Activated T-cell treated with anti-CD3 and anti-CD28 coated beads, Interleukin-2, amount 50 U/mL, for 24 hours (primary cell): Measurements from ENCODE around the gene AOAH.
A peak's percentile ranks its signal among the peaks of the same experiment; 100 is the strongest.
"Not testable (repeated sequence)": the region's sequence is repeated elsewhere in the genome, so short reads cannot be mapped to it uniquely, and the experiment has no call there.

Source experiments
- DNase-seq: peaks from one replicate; pipeline ENCODE4 v3.0.0-alpha.2; 2020
- H3K27ac Mint-ChIP-seq: 2 replicates; pipeline ENCODE4 v1.8.0; 2020; ENCODE audit warnings: mild to moderate bottlenecking, mixed read lengths
- H3K27me3 Mint-ChIP-seq: 2 replicates; pipeline ENCODE4 v1.8.0; 2020; ENCODE audit warnings: mixed read lengths
- H3K36me3 Mint-ChIP-seq: 2 replicates; pipeline ENCODE4 v1.8.0; 2020; ENCODE audit warnings: low read depth, mixed read lengths
- H3K4me1 Mint-ChIP-seq: 2 replicates; pipeline ENCODE4 v1.8.0; 2020; ENCODE audit warnings: low read depth, mixed read lengths
- H3K4me3 Mint-ChIP-seq: 2 replicates; pipeline ENCODE4 v1.8.0; 2020; ENCODE audit warnings: mild to moderate bottlenecking, moderate library complexity, mixed read lengths
- H3K9me3 Mint-ChIP-seq: 2 replicates; pipeline ENCODE4 v1.8.0; 2020; ENCODE audit warnings: mixed read lengths

Gene AOAH

GRCh38 chr7:36650320-36650719 lies 74.0 kb downstream of the AOAH start:
- no peak for DNase-seq
- Mint-ChIP-seq H3K4me1 (peaks cover 49% of the 10 kb centered on the region), H3K4me3 (no peak overlapping the region), H3K9me3 (peaks cover 3% of the 10 kb centered on the region), H3K36me3 (peaks cover 47% of the 10 kb centered on the region), H3K27me3 (no peaks in the 10 kb centered on the region), H3K27ac (no peak overlapping the region)

GRCh38 chr7:36649319-36649718 lies 75.0 kb downstream of the AOAH start:
- peaks cover 38% of the 10 kb centered on the region for H3K36me3 Mint-ChIP-seq
- not testable (repeated sequence) for H3K27ac Mint-ChIP-seq, H3K9me3 Mint-ChIP-seq, H3K4me3 Mint-ChIP-seq, DNase-seq, H3K27me3 Mint-ChIP-seq
- peaks cover 48% of the 10 kb centered on the region for H3K4me1 Mint-ChIP-seq

DNA sequence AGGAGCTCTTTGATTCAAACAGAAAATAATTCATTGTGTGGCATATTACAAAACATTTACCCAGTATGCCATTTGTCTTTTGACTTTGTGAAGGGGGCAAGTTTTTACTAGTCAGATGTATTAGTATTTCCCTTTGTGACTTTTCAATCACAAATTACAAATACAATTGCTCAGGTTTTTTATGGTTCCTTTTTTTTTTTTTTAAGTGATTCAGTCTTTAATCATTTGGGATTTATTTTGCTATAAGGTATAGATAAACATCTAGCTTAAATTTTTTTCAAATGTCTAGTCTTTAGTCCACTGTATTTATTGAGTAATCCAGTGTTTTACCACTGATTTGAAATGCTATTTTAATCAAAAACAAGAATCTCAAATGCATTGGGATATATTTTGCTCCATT lies 75.9 kb downstream of the AOAH start:
- Mint-ChIP-seq H3K36me3 (peaks cover 32% of the 10 kb centered on the region), H3K4me3 (no peak overlapping the region), H3K4me1 (peaks cover 46% of the 10 kb centered on the region), H3K27ac (no peak overlapping the region), H3K27me3 (no peaks in the 10 kb centered on the region), H3K9me3 (peaks cover 3% of the 10 kb centered on the region)
- DNase-seq: no peak

- DNase-seq: no peak
- Mint-ChIP-seq H3K9me3 (peaks cover 3% of the 10 kb centered on the region), H3K4me1 (peaks cover 53% of the 10 kb centered on the region), H3K27ac (no peak overlapping the region), H3K36me3 (peaks cover 9% of the 10 kb centered on the region), H3K4me3 (no peak overlapping the region), H3K27me3 (no peaks in the 10 kb centered on the region)
Measured at GRCh38 chr7:36644625-36645422, 79.5 kb downstream of the AOAH start.

GRCh38 chr7:36642414-36642813 lies 81.9 kb downstream of the AOAH start:
- no peaks in the 10 kb centered on the region for H3K27me3 Mint-ChIP-seq
- H3K4me3 Mint-ChIP-seq: no peak overlapping the region
- no peak for DNase-seq
- peak overlapping the region; percentile 45 for H3K27ac Mint-ChIP-seq
- H3K36me3 Mint-ChIP-seq: peaks cover 12% of the 10 kb centered on the region
- H3K4me1 Mint-ChIP-seq: peaks cover 76% of the 10 kb centered on the region
- no peaks in the 10 kb centered on the region for H3K9me3 Mint-ChIP-seq

DNA sequence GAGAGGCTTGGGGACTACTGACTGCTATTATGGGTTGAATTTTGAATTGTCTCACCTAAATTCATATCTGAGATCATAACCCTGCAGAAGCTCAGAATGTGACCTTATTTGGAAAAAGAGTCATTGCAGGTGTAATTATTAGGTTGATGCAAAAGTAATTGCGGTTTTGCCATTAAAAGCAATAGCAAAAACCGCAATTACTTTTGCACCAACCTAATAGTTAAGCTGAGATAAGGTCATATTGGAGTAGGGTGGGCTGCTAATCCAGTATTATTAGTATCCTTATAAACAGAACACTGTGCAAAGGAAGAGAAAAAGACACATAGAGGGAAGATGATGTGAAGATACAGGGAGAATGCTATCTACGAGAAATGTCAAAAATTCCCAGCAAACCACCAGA lies 82.3 kb downstream of the AOAH start:
- no peak for DNase-seq
- H3K36me3 Mint-ChIP-seq: peaks cover 13% of the 10 kb centered on the region
- peaks cover 78% of the 10 kb centered on the region for H3K4me1 Mint-ChIP-seq
- no peak overlapping the region for H3K4me3 Mint-ChIP-seq
- H3K27me3 Mint-ChIP-seq: no peaks in the 10 kb centered on the region
- H3K9me3 Mint-ChIP-seq: no peaks in the 10 kb centered on the region
- H3K27ac Mint-ChIP-seq: peak overlapping the region; percentile 45

- Mint-ChIP-seq H3K36me3 (peaks cover 26% of the 10 kb centered on the region), H3K4me1 (peaks cover 72% of the 10 kb centered on the region), H3K4me3 (no peak overlapping the region), H3K27ac (peak overlapping the region; percentile 91), H3K27me3 (no peaks in the 10 kb centered on the region), H3K9me3 (no peaks in the 10 kb centered on the region)
- DNase-seq: no peak
Measured at GRCh38 chr7:36640682-36641081, 83.6 kb downstream of the AOAH start.

- DNase-seq: peak; percentile 47
- H3K4me3 Mint-ChIP-seq: no peak overlapping the region
- no peaks in the 10 kb centered on the region for H3K27me3 Mint-ChIP-seq
Measured at GRCh38 chr7:36639826-36640225, 84.5 kb downstream of the AOAH start.

GRCh38 chr7:36638586-36639263 lies 85.6 kb downstream of the AOAH start:
- Mint-ChIP-seq H3K4me3 (no peak overlapping the region), H3K9me3 (no peaks in the 10 kb centered on the region), H3K4me1 (peaks cover 63% of the 10 kb centered on the region), H3K36me3 (peaks cover 33% of the 10 kb centered on the region), H3K27ac (peak overlapping the region; percentile 34), H3K27me3 (no peaks in the 10 kb centered on the region)
- DNase-seq: no peak

More at GRCh38 chr7:36639826-36640225, 84.5 kb downstream of the AOAH start:
- H3K27ac Mint-ChIP-seq: peak overlapping the region; percentile 91
- peaks cover 69% of the 10 kb centered on the region for H3K4me1 Mint-ChIP-seq
- peaks cover 33% of the 10 kb centered on the region for H3K36me3 Mint-ChIP-seq
- no peaks in the 10 kb centered on the region for H3K9me3 Mint-ChIP-seq

DNA sequence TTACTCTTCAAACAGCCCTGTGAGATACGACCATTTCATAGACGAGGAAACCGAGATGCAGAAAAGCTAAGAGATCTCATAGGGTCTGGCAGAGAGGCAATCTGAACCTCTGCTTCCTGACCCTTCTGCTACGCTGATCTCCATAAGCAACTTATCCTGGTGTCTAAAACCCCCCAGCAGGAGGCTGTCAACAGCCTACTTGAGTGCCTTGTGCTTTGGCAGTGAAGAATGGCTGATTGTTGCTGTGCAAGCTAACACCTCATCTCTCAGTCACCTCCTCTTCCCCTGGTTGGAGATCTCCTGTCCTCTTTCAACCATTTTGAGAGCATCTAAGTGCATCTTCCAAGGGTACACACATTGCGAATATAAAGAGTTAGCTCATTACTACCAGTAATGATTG lies 86.2 kb downstream of the AOAH start:
- Mint-ChIP-seq H3K27me3 (no peaks in the 10 kb centered on the region), H3K27ac (peak overlapping the region; percentile 20), H3K4me1 (peaks cover 60% of the 10 kb centered on the region), H3K36me3 (peaks cover 33% of the 10 kb centered on the region), H3K4me3 (no peak overlapping the region), H3K9me3 (no peaks in the 10 kb centered on the region)
- no peak for DNase-seq

DNA sequence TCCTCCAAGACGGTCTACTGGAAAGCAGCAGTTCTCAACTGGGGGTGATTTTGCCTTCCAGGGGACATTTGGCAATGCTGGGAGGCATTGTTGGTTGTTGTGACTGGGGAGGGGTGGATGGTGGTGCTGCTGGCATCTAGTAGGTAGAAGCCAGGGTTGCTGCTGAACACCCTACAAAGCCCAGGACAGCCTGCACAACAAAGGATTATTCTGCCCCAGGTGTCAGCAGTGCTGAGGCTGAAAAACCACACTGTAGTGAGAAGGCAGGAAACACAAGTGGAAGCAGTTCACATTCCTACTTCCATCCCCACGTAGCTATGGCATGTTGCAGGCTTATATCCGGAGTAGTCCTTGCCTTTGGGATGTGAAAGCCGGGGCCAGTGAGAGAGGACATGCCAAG lies 86.9 kb downstream of the AOAH start:
- peaks cover 54% of the 10 kb centered on the region for H3K4me1 Mint-ChIP-seq

GRCh38 chr7:36636126-36636525 lies 88.2 kb downstream of the AOAH start:
- Mint-ChIP-seq H3K36me3 (peaks cover 49% of the 10 kb centered on the region), H3K27ac (no peak overlapping the region), H3K9me3 (no peaks in the 10 kb centered on the region), H3K4me3 (no peak overlapping the region), H3K4me1 (peaks cover 44% of the 10 kb centered on the region), H3K27me3 (no peaks in the 10 kb centered on the region)
- no peak for DNase-seq

More for the DNA sequence above, 86.9 kb downstream of the AOAH start:
- Mint-ChIP-seq H3K9me3 (no peaks in the 10 kb centered on the region), H3K36me3 (peaks cover 37% of the 10 kb centered on the region), H3K27ac (no peak overlapping the region), H3K27me3 (no peaks in the 10 kb centered on the region), H3K4me3 (no peak overlapping the region)
- DNase-seq: no peak

DNA sequence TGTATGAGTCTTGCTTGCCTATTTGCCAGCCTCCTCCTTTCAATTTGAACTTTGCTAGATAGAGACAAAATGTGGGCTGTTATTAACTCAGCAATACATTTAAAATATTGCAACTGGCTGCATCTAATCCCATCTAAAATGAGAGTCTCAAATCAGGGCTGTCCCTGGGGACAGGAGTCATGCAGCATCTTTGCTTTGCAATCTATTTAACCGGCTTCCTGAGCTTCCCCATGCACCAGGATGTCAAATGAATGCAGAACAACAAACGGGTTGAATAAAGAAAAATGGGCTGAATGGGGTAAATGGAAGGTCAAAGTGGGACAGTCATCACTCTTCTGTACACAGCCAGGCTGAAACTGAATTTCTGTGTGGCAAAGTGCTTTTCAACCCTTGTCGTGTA lies 89.2 kb downstream of the AOAH start:
- Mint-ChIP-seq H3K27ac (no peak overlapping the region), H3K27me3 (no peaks in the 10 kb centered on the region), H3K9me3 (no peaks in the 10 kb centered on the region), H3K36me3 (peaks cover 56% of the 10 kb centered on the region), H3K4me3 (no peak overlapping the region), H3K4me1 (peaks cover 34% of the 10 kb centered on the region)
- no peak for DNase-seq

- DNase-seq: no peak
- Mint-ChIP-seq H3K4me3 (no peak overlapping the region), H3K9me3 (no peaks in the 10 kb centered on the region), H3K27me3 (no peaks in the 10 kb centered on the region), H3K4me1 (peaks cover 17% of the 10 kb centered on the region), H3K27ac (no peak overlapping the region), H3K36me3 (peaks cover 63% of the 10 kb centered on the region)
Measured at GRCh38 chr7:36633377-36633776, 90.9 kb downstream of the AOAH start.

- no peaks in the 10 kb centered on the region for H3K9me3 Mint-ChIP-seq
- H3K27ac Mint-ChIP-seq: no peak overlapping the region
- H3K27me3 Mint-ChIP-seq: no peaks in the 10 kb centered on the region
- H3K4me1 Mint-ChIP-seq: peaks cover 2% of the 10 kb centered on the region
- H3K4me3 Mint-ChIP-seq: no peak overlapping the region
- DNase-seq: no peak
- peaks cover 60% of the 10 kb centered on the region for H3K36me3 Mint-ChIP-seq
Measured at GRCh38 chr7:36630112-36630650, 94.1 kb downstream of the AOAH start.
